ENCODE results near the gene NMBR. TPM values are rescaled to one million over a fixed set of nuclear protein-coding genes. Genes with fewer than 3 reads are reported as not detected.

Gene NMBR
- total RNA-seq, 1 experiment from 2014 or later = not detected

- H3K4me3 Mint-ChIP-seq = no peak overlapping the region; a peak in 1 of 5 replicates
- H3K9me3 Mint-ChIP-seq = no peaks in the 10 kb centered on the region
- no peak overlapping the region for H3K4me2 ChIP-seq (ENCODE audit: insufficient read depth, insufficient read length, low read length)
Observed at GRCh38 chr6:142195862-142196541, 49.1 kb upstream of the NMBR start.

More at GRCh38 chr6:142195862-142196541, 49.1 kb upstream of the NMBR start:
- H4K20me1 ChIP-seq (ENCODE audit: control insufficient read depth, insufficient read depth, insufficient read length) = no peaks in the 10 kb centered on the region
- no peak for DNase-seq
- Mint-ChIP-seq H3K27ac (no peak overlapping the region), H3K36me3 (ENCODE audit: insufficient read depth in 1 of 3, low read depth in 3 of 3) (peaks cover 4 to 12% (median 10%) of the 10 kb centered on the region in 3 experiments; a peak in 6 of 7 replicates), H3K4me1 (no peaks in the 10 kb centered on the region), H3K27me3 (ENCODE audit: low read depth) (no peaks in the 10 kb centered on the region)
- no peak overlapping the region for H2BK12ac ChIP-seq (ENCODE audit: insufficient read length, low read depth, low read length)
- no peaks in the 10 kb centered on the region for H3K9me3 ChIP-seq (ENCODE audit: control insufficient read depth, low read depth, low read length)
- no peak overlapping the region for H2BK20ac ChIP-seq (ENCODE audit: low read depth, low read length, poor library complexity, severe bottlenecking)
- no peak overlapping the region for H3K56ac ChIP-seq (ENCODE audit: insufficient read length, low read depth, low read length)
- H3K4ac ChIP-seq (ENCODE audit: low read depth, low read length) = no peak overlapping the region
- H3T11ph ChIP-seq (ENCODE audit: low read length) = no peak overlapping the region
- no peak overlapping the region for H3K18ac ChIP-seq (ENCODE audit: insufficient read length, low read depth, low read length)
- H2BK5ac ChIP-seq (ENCODE audit: insufficient read length, low read length) = no peak overlapping the region
- TF ChIP-seq CTCF (conservative IDR thresholded peaks at IDR 0.05) = no peak
- no peak overlapping the region for H4K91ac ChIP-seq (ENCODE audit: insufficient read length, low read depth, low read length)
- H3K27me3 ChIP-seq (ENCODE audit: insufficient read depth, low read length) = no peaks in the 10 kb centered on the region
- H3K23ac ChIP-seq (ENCODE audit: insufficient read length, low read depth, low read length) = no peak overlapping the region
- no peaks in the 10 kb centered on the region for H3K79me2 ChIP-seq (ENCODE audit: insufficient read depth, low read length)
- H2BK120ac ChIP-seq (ENCODE audit: low read depth, low read length, poor library complexity, severe bottlenecking) = no peak overlapping the region
- H3K27ac ChIP-seq (ENCODE audit: insufficient read length, low read depth, low read length) = no peak overlapping the region
- H3K9ac ChIP-seq (ENCODE audit: extremely low read depth, insufficient read length, low read length) = no peak overlapping the region
- no peak overlapping the region for H2AK5ac ChIP-seq (ENCODE audit: insufficient read length, low read length)
- no peak overlapping the region for H2BK15ac ChIP-seq (ENCODE audit: low read depth, low read length)
- no CpG with 5 or more reads among the region's 4 CpGs for WGBS (ENCODE audit: extremely low coverage, insufficient read length, low lambda C conversion rate)
- no peaks in the 10 kb centered on the region for H3K4me1 ChIP-seq (ENCODE audit: insufficient read depth, low read length)
- H4K5ac ChIP-seq (ENCODE audit: insufficient read length, low read depth, low read length) = no peak overlapping the region
- no peak overlapping the region for H4K8ac ChIP-seq (replicated peaks; ENCODE audit: insufficient read length, low read depth, low read length)
- H3K79me1 ChIP-seq (ENCODE audit: insufficient read depth, low read depth, low read length, poor library complexity, severe bottlenecking) = no peaks in the 10 kb centered on the region
- no peaks in the 10 kb centered on the region for H3K23me2 ChIP-seq (ENCODE audit: insufficient read length, low read depth, low read length, poor library complexity, severe bottlenecking)
- H2AFZ ChIP-seq (ENCODE audit: low read length) = no peak overlapping the region
- no peak overlapping the region for H3K14ac ChIP-seq (ENCODE audit: insufficient read depth, low read length)

Measured in H9 (cell line).